ENCODE results near the gene SLC1A2.

Gene SLC1A2

DNA sequence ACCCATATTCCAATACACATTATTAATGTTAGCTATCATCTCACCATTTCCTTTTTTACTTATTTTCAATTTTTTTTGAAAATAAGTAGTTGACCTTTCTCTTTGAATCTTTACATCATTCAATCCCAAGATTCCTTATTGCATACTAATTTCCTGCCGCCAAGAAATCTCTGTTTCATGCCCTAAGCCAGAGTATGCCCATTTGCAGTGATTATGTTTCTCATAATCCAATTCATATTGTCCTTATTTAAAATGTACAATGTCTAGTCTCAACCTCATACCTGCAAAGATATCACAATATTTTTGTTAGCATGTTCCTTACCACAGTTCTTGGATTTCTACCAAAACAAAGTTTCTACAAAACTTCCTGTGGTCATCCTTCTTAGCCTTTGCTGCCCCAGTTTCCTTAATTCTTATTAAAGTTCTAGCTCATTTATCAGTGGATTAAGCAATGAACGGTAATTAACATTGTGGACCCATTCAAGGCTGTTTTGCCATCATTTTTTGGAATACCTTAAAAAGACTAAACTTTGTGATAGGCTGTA lies 205.1 kb downstream of the SLC1A2 start:
- no peak for DNase-seq
- Histone ChIP-seq H3K4me1 (peaks cover 0 to 29% (median 9%) of the 10 kb centered on the region in 4 donors), H3K36me3 (peaks cover 20 to 54% (median 49%) of the 10 kb centered on the region in 3 donors), H3K27ac (no peak overlapping the region), H3K9me3 (peaks cover 0 to 4% (median 0%) of the 10 kb centered on the region in 3 donors), H3K27me3 (no peaks in the 10 kb centered on the region), H3K4me3 (no peak overlapping the region)
- TF ChIP-seq, protein P1, sequence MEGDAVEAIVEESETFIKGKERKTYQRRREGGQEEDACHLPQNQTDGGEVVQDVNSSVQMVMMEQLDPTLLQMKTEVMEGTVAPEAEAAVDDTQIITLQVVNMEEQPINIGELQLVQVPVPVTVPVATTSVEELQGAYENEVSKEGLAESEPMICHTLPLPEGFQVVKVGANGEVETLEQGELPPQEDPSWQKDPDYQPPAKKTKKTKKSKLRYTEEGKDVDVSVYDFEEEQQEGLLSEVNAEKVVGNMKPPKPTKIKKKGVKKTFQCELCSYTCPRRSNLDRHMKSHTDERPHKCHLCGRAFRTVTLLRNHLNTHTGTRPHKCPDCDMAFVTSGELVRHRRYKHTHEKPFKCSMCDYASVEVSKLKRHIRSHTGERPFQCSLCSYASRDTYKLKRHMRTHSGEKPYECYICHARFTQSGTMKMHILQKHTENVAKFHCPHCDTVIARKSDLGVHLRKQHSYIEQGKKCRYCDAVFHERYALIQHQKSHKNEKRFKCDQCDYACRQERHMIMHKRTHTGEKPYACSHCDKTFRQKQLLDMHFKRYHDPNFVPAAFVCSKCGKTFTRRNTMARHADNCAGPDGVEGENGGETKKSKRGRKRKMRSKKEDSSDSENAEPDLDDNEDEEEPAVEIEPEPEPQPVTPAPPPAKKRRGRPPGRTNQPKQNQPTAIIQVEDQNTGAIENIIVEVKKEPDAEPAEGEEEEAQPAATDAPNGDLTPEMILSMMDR (IDR thresholded peaks at IDR 0.05) = no peak
- intact Hi-C loops (cut with DNase I; ENCODE audit: low total_unique reads) = no loop called here

DNA sequence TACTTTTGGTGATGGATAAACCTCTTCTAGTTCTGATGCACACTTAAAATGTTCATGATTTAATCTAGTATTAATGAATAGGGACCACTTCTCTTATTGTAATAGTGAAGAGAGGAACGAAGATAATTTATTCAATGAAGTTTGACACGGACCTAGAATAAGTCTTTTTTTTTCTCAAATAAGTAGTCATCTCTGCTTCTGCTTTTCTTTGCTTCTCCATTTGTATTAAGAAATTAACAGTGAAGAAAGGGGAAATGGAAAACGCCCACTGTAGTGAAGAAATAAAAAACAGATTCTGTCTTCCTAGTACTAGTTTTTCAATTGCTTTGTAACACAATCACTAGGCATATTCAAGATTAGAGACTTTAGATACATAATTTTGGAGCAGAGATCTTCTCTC lies 207.4 kb downstream of the SLC1A2 start:
- peaks cover 21 to 47% (median 38%) of the 10 kb centered on the region in 3 donors for H3K36me3 ChIP-seq
- peak overlapping the region; percentile 24 to 32 for H3K27ac ChIP-seq
- TF ChIP-seq, protein P1 (IDR thresholded peaks at IDR 0.05) = no peak
- no peak overlapping the region for H3K4me3 ChIP-seq
- intact Hi-C loops (cut with DNase I; ENCODE audit: low total_unique reads) = no loop called here
- no peak for DNase-seq
- H3K4me1 ChIP-seq = peaks cover 0 to 39% (median 6%) of the 10 kb centered on the region in 4 donors
- H3K9me3 ChIP-seq = peaks cover 0 to 4% (median 0%) of the 10 kb centered on the region in 3 donors
- no peaks in the 10 kb centered on the region for H3K27me3 ChIP-seq

DNA sequence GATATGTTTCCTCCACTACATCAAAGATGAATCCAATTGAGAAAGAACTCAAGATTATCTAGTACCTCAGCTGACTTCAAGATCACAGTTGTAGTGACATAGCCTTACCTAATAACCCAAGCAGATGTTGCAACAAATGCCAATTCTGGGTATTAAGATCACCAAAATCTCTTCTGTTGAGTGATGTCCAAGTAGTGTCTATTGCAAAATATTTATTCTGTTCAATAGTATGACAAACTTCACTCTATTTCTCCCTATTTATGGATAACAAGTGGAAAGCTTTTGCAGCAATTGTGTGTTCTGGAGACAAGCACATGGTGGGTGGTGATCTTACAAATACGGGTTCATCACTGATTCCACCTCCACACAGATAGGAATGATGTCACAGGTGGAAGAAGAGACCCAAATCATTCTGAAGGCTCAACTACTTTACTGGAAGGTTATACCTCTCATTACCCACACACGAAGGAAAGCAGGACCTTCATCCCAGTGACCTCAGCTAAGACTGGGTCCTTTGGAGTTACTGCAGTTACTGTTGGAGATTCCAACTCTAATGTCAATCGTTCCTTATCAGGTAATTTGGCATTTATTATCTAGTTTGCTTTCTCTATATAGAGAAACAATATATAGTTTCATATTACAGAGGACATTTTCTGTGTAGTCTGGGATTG lies 208.3 kb downstream of the SLC1A2 start:
- peaks cover 0 to 39% (median 6%) of the 10 kb centered on the region in 4 donors for H3K4me1 ChIP-seq
- intact Hi-C loops (cut with DNase I; ENCODE audit: low total_unique reads) = no loop called here
- no peak for DNase-seq

DNA sequence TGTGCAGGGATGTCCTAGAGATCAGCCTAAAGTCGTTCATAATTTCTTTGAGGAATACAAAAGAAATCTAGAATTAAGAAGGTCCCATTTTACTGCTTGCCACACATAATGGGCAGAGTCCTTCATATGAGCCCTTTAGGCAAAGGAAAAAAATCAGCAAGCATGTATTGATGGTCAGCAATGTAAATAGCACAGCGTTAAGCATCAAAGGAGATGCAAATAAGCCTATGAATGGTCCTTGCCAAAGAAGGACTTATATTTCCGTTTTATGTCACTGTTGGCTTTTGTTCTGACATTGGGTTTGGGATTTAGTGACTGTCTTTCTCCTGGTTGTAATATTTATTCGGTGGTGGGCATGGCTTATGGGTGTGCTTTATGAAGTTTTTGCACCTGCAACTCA lies 210.6 kb downstream of the SLC1A2 start:
- intact Hi-C loops (cut with DNase I; ENCODE audit: low total_unique reads) = no loop called here
- H3K9me3 ChIP-seq = peaks cover 0 to 4% (median 0%) of the 10 kb centered on the region in 3 donors
- TF ChIP-seq, protein P1 (IDR thresholded peaks at IDR 0.05) = no peak
- no peak for DNase-seq
- H3K27me3 ChIP-seq = no peaks in the 10 kb centered on the region
- H3K27ac ChIP-seq = no peak overlapping the region
- no peak overlapping the region for H3K4me3 ChIP-seq
- peaks cover 32 to 50% (median 37%) of the 10 kb centered on the region in 3 donors for H3K36me3 ChIP-seq
- H3K4me1 ChIP-seq = peaks cover 0 to 25% (median 2%) of the 10 kb centered on the region in 4 donors

More for the DNA sequence above, 208.3 kb downstream of the SLC1A2 start:
- Histone ChIP-seq H3K4me3 (no peak overlapping the region), H3K27me3 (no peaks in the 10 kb centered on the region), H3K36me3 (peaks cover 20 to 47% (median 31%) of the 10 kb centered on the region in 3 donors), H3K27ac (no peak overlapping the region), H3K9me3 (peaks cover 0 to 4% (median 0%) of the 10 kb centered on the region in 3 donors)
- TF ChIP-seq, protein P1 (IDR thresholded peaks at IDR 0.05) = no peak

DNA sequence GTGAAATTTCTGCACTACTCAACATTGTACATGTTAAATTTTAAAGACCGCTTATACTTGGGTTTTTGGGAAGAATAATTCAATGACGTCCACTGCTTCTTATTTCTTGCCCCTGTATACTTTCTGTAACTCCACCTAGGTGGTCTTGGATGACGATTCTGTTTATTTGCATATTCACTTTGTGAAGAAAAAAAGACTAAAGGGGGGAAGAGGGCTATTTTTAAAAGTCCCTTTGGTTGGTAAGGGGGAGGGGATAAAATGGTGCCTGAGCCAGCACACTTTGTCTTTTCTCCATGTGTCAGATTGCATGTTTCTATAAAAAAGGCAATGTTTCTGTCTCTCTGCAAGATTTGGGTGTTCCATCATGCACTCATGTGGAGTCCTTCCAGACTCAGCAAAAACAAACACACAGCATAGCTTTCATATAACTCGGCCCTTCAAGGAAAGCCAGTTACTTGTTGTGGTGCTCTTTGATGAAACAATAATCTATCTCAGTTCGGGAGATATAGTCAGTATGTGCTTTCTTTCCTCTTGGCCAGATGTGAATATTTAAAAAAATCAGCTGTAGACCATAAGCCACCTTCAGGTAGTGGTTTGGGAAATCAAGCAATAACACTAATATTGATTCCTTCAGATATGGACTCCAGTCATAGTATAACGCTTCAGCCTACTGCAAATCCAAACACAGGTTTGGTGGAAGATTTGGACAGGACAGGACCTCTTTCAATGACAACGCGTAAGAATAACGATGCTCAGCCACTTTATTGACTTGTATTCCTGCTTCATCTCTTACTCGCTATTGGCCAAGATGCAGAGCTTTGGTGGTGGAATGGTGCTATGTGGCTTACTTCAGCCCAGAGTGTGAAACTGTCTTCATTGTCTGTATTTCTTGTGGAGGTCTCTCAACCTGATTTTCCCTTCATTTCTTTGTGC lies 211.6 kb downstream of the SLC1A2 start:
- H3K4me3 ChIP-seq = no peak overlapping the region
- no peak overlapping the region for H3K27ac ChIP-seq
- DNase-seq = no peak
- intact Hi-C loops (cut with DNase I; ENCODE audit: low total_unique reads) = no loop called here
- TF ChIP-seq, protein P1 (IDR thresholded peaks at IDR 0.05) = no peak
- peaks cover 32 to 50% (median 37%) of the 10 kb centered on the region in 3 donors for H3K36me3 ChIP-seq
- peaks cover 0 to 4% (median 0%) of the 10 kb centered on the region in 3 donors for H3K9me3 ChIP-seq
- H3K4me1 ChIP-seq = peaks cover 0 to 17% (median 2%) of the 10 kb centered on the region in 4 donors
- no peaks in the 10 kb centered on the region for H3K27me3 ChIP-seq

Measured in tibial artery (tissue), 4 donors.